Renal pelvis (tissue), 4 donors: ENCODE data around the gene PLGRKT. TPM values are rescaled to one million over a fixed set of nuclear protein-coding genes. Genes with fewer than 3 reads are reported as not detected.
"Not testable (repeated sequence)": the region's sequence is repeated elsewhere in the genome, so short reads cannot be mapped to it uniquely, and the experiment has no call there.

Source experiments
- DNase-seq: peaks from one replicate; pipeline ENCODE4 v3.0.0-alpha.2; 2013
- polyA plus RNA-seq, 3 donors: library from polyadenylated mRNA; unstranded; fragments of 120-200 nt; gene quantifications; one replicate each; pipeline ENCODE4 v1.2.1, GENCODE V29; 2013; ENCODE audit not compliant: insufficient read length in 3 of 3

Gene PLGRKT
- polyA plus RNA-seq, 3 donors = 31.4 to 40.4 (median 36.0) TPM

GRCh38 chr9:5459289-5459829 lies 21.6 kb upstream of the PLGRKT start:
- DNase-seq = no peak

GRCh38 chr9:5455181-5455580 lies 17.5 kb upstream of the PLGRKT start:
- DNase-seq = no peak

- DNase-seq = no peak
These were observed 15.9 kb upstream of the PLGRKT start for GRCh38 chr9:5453673-5454072.

- no peak for DNase-seq
These were observed 15.3 kb upstream of the PLGRKT start for GRCh38 chr9:5453004-5453403.

- no peak for DNase-seq
These were observed 14.5 kb upstream of the PLGRKT start for GRCh38 chr9:5452286-5452609.

GRCh38 chr9:5450359-5451091 lies 12.8 kb upstream of the PLGRKT start, which contains the start of gene CD274:
TSS of gene CD274 (plus strand) at chr9:5450542. CDS start at chr9:5456114, 5,572 bp downstream.
- DNase-seq = peak; percentile 76

- DNase-seq = no peak
These were observed 12.0 kb upstream of the PLGRKT start for GRCh38 chr9:5449521-5450358.

- no peak for DNase-seq
These were observed 11.0 kb upstream of the PLGRKT start for GRCh38 chr9:5448461-5449435.

GRCh38 chr9:5448016-5448415 lies 10.3 kb upstream of the PLGRKT start:
- no peak for DNase-seq

GRCh38 chr9:5447337-5447736 lies 9.6 kb upstream of the PLGRKT start:
- DNase-seq = no peak

- DNase-seq = no peak
These were observed 8.9 kb upstream of the PLGRKT start for GRCh38 chr9:5446451-5447236.

GRCh38 chr9:5445886-5446285 lies 8.2 kb upstream of the PLGRKT start:
- no peak for DNase-seq

- not testable (repeated sequence) for DNase-seq
These were observed 7.4 kb upstream of the PLGRKT start for GRCh38 chr9:5445096-5445495.

- DNase-seq = no peak
These were observed 6.1 kb upstream of the PLGRKT start for GRCh38 chr9:5443850-5444249.

- peak; percentile 28 for DNase-seq
These were observed 4.8 kb upstream of the PLGRKT start for GRCh38 chr9:5442400-5443011.

GRCh38 chr9:5441043-5441442 lies 3.3 kb upstream of the PLGRKT start:
- DNase-seq = no peak

- no peak for DNase-seq
These were observed 2.7 kb upstream of the PLGRKT start for GRCh38 chr9:5440426-5440825.

- no peak for DNase-seq
These were observed 807 bp upstream of the PLGRKT start for GRCh38 chr9:5438301-5439162.

- DNase-seq = no peak
These were observed 1.3 kb downstream of the PLGRKT start for GRCh38 chr9:5436441-5436840.
